UCSD-AML1 (cell line): ENCODE results near the gene TMEM51.

Experiments
- DNase-seq: peaks from one replicate; lab custom pipeline; 2025; ENCODE audit not compliant: unreplicated experiment; lab: John Stamatoyannopoulos, UW

Gene TMEM51

GRCh38 chr1:15195420-15196052 lies 42.0 kb downstream of the TMEM51 start:
- no peak for DNase-seq

GRCh38 chr1:15196069-15196468 lies 42.5 kb downstream of the TMEM51 start:
- DNase-seq: no peak

- DNase-seq: no peak
Measured at GRCh38 chr1:15196807-15197530, 43.4 kb downstream of the TMEM51 start.

- DNase-seq: no peak
Measured at GRCh38 chr1:15197591-15198447, 44.3 kb downstream of the TMEM51 start.

- DNase-seq: no peak
Measured at GRCh38 chr1:15198684-15199083, 45.1 kb downstream of the TMEM51 start.

- no peak for DNase-seq
Measured at GRCh38 chr1:15201221-15201620, 47.7 kb downstream of the TMEM51 start.

- DNase-seq: no peak
Measured at GRCh38 chr1:15201849-15202551, 48.5 kb downstream of the TMEM51 start.

GRCh38 chr1:15204931-15205330 lies 51.4 kb downstream of the TMEM51 start:
- DNase-seq: no peak

- DNase-seq: no peak
Measured at GRCh38 chr1:15205586-15206346, 52.2 kb downstream of the TMEM51 start.

GRCh38 chr1:15206418-15207030 lies 53.0 kb downstream of the TMEM51 start:
- no peak for DNase-seq

- no peak for DNase-seq
Measured at GRCh38 chr1:15207031-15207828, 53.7 kb downstream of the TMEM51 start.

GRCh38 chr1:15207829-15208429 lies 54.4 kb downstream of the TMEM51 start:
- DNase-seq: no peak

- no peak for DNase-seq
Measured at GRCh38 chr1:15210651-15211375, 57.3 kb downstream of the TMEM51 start.

GRCh38 chr1:15211424-15211823 lies 57.9 kb downstream of the TMEM51 start:
- DNase-seq: no peak

- DNase-seq: no peak
Measured at GRCh38 chr1:15212216-15212953, 58.8 kb downstream of the TMEM51 start.

- no peak for DNase-seq
Measured at GRCh38 chr1:15212954-15213291, 59.4 kb downstream of the TMEM51 start.

GRCh38 chr1:15213341-15213821 lies 59.8 kb downstream of the TMEM51 start:
- no peak for DNase-seq
